Measurements from ENCODE around the gene LCT.

DNA sequence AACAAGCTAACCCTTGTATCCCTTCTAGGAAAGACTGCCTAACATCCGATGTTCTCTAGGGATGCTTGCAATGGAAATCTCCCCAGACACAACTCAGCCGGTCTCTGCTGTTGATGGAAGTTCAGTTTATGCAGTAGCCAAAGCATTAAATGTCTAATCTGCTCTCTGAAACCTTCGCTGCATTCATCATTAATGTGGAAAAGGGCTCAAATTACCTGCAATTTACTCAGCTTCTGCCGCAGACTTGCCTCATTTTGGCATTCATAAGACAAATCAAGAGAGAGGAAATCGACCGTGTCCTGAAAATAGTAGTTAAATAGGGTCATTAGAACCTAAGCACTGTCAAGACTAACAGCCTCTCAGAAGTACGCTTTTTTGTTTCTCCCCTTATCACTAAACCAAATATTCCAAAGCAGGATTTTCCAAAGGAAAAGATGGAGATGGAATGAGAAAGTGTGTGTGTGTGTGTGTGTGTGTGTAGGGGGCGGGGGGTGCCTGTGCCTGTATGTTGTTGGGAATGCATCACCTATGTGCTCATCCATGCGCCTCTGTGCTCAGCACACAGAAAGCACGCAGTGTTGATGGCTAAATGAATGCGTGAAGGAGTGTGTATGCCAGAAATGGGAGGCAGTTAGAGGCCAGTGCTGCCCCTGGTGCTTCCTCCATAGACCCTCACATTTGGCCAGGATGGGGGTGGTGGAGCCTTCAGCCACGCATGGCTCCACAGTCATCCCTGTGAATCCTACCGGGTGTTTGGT is 7.4 kb downstream of the LCT start:
- TF ChIP-seq, protein P1, sequence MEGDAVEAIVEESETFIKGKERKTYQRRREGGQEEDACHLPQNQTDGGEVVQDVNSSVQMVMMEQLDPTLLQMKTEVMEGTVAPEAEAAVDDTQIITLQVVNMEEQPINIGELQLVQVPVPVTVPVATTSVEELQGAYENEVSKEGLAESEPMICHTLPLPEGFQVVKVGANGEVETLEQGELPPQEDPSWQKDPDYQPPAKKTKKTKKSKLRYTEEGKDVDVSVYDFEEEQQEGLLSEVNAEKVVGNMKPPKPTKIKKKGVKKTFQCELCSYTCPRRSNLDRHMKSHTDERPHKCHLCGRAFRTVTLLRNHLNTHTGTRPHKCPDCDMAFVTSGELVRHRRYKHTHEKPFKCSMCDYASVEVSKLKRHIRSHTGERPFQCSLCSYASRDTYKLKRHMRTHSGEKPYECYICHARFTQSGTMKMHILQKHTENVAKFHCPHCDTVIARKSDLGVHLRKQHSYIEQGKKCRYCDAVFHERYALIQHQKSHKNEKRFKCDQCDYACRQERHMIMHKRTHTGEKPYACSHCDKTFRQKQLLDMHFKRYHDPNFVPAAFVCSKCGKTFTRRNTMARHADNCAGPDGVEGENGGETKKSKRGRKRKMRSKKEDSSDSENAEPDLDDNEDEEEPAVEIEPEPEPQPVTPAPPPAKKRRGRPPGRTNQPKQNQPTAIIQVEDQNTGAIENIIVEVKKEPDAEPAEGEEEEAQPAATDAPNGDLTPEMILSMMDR (conservative IDR thresholded peaks at IDR 0.05; ENCODE audit: low read depth in 2 of 2) = no peak
- no peak for TF ChIP-seq POLR2AphosphoS5 (IDR thresholded peaks at IDR 0.05; ENCODE audit: low read depth)
- TF ChIP-seq CREB1 (CRISPR knock-in tag; IDR thresholded peaks at IDR 0.05; ENCODE audit: low read depth) = no peak
- TF ChIP-seq, protein P2, sequence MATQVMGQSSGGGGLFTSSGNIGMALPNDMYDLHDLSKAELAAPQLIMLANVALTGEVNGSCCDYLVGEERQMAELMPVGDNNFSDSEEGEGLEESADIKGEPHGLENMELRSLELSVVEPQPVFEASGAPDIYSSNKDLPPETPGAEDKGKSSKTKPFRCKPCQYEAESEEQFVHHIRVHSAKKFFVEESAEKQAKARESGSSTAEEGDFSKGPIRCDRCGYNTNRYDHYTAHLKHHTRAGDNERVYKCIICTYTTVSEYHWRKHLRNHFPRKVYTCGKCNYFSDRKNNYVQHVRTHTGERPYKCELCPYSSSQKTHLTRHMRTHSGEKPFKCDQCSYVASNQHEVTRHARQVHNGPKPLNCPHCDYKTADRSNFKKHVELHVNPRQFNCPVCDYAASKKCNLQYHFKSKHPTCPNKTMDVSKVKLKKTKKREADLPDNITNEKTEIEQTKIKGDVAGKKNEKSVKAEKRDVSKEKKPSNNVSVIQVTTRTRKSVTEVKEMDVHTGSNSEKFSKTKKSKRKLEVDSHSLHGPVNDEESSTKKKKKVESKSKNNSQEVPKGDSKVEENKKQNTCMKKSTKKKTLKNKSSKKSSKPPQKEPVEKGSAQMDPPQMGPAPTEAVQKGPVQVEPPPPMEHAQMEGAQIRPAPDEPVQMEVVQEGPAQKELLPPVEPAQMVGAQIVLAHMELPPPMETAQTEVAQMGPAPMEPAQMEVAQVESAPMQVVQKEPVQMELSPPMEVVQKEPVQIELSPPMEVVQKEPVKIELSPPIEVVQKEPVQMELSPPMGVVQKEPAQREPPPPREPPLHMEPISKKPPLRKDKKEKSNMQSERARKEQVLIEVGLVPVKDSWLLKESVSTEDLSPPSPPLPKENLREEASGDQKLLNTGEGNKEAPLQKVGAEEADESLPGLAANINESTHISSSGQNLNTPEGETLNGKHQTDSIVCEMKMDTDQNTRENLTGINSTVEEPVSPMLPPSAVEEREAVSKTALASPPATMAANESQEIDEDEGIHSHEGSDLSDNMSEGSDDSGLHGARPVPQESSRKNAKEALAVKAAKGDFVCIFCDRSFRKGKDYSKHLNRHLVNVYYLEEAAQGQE (IDR thresholded peaks at IDR 0.05; ENCODE audit: unreplicated experiment) = no peak

All from GM23338 (cell line).